Measurements from ENCODE around the gene FOXL3.

- no peak for TF ChIP-seq CTCF (IDR thresholded peaks at IDR 0.05)
- no peak for TF ChIP-seq SIN3A (IDR thresholded peaks at IDR 0.05; ENCODE audit: borderline replicate concordance, insufficient read depth, low read depth, low read length)
- TF ChIP-seq POLR2AphosphoS5 (IDR thresholded peaks at IDR 0.05; ENCODE audit: low read depth, low read length): no peak
- no peak for TF ChIP-seq REST (IDR thresholded peaks at IDR 0.05; ENCODE audit: insufficient read depth in 1 of 2, low read depth in 2 of 2, low read length in 1 of 2)
Observed at GRCh38 chr7:329691-330281, 39.8 kb downstream of the FOXL3 start.

Measured in Panc1 (cell line).